ENCODE data around the gene NUDT16. TPM values are rescaled to one million over a fixed set of nuclear protein-coding genes. Genes with fewer than 3 reads are reported as not detected.
A peak's percentile ranks its signal among the peaks of the same experiment; 100 is the strongest.
"Not testable (repeated sequence)": the region's sequence is repeated elsewhere in the genome, so short reads cannot be mapped to it uniquely, and the experiment has no call there.

NUDT16 gene
- polyA plus RNA-seq, 1 experiment, result 8.5 TPM

- CTCF ChIA-PET, result no interaction called here
- H3K4me3 ChIP-seq (ENCODE audit: low read depth, low read length), result no peak overlapping the region
- no peak for DNase-seq (ENCODE audit: low read depth, low spot score)
Measured at GRCh38 chr3:131356006-131356595, 25.5 kb upstream of the NUDT16 start.

GRCh38 chr3:131357275-131357674 lies 24.3 kb upstream of the NUDT16 start:
- DNase-seq (ENCODE audit: low read depth, low spot score), result no peak
- H3K27ac ChIP-seq (ENCODE audit: low read depth, low read length), result no peak overlapping the region
- peaks cover 8% of the 10 kb centered on the region; the same call in 1 of the 2 replicates for H3K9me3 ChIP-seq (ENCODE audit: control insufficient read depth, insufficient read depth, low read length)
- peaks cover 7% of the 10 kb centered on the region for H3K27me3 ChIP-seq (ENCODE audit: control insufficient read depth, insufficient read depth, low read length)
- POLR2A ChIA-PET, result no interaction called here
- no peak overlapping the region for H3K4me3 ChIP-seq (ENCODE audit: low read depth, low read length)
- no peak for TF ChIP-seq CTCF (IDR thresholded peaks at IDR 0.05; ENCODE audit: low read depth, low read length)
- CTCF ChIA-PET, result no interaction called here

More at GRCh38 chr3:131356006-131356595, 25.5 kb upstream of the NUDT16 start:
- POLR2A ChIA-PET, result no interaction called here
- no peak overlapping the region for H3K27ac ChIP-seq (ENCODE audit: low read depth, low read length)
- H3K9me3 ChIP-seq (ENCODE audit: control insufficient read depth, insufficient read depth, low read length), result no peaks in the 10 kb centered on the region
- peaks cover 3% of the 10 kb centered on the region for H3K27me3 ChIP-seq (ENCODE audit: control insufficient read depth, insufficient read depth, low read length)
- TF ChIP-seq CTCF (IDR thresholded peaks at IDR 0.05; ENCODE audit: low read depth, low read length), result no peak

- ChIA-PET CTCF (no interaction called here), POLR2A (no interaction called here)
- peaks cover 12% of the 10 kb centered on the region for H3K27me3 ChIP-seq (ENCODE audit: control insufficient read depth, insufficient read depth, low read length)
- no peak for TF ChIP-seq CTCF (IDR thresholded peaks at IDR 0.05; ENCODE audit: low read depth, low read length)
- H3K9me3 ChIP-seq (ENCODE audit: control insufficient read depth, insufficient read depth, low read length), result peaks cover 9% of the 10 kb centered on the region; the same call in 1 of the 2 replicates
- no peak overlapping the region for H3K27ac ChIP-seq (ENCODE audit: low read depth, low read length)
- no peak for DNase-seq (ENCODE audit: low read depth, low spot score)
- no peak overlapping the region for H3K4me3 ChIP-seq (ENCODE audit: low read depth, low read length)
Measured at GRCh38 chr3:131360191-131360755, 21.3 kb upstream of the NUDT16 start.

DNA sequence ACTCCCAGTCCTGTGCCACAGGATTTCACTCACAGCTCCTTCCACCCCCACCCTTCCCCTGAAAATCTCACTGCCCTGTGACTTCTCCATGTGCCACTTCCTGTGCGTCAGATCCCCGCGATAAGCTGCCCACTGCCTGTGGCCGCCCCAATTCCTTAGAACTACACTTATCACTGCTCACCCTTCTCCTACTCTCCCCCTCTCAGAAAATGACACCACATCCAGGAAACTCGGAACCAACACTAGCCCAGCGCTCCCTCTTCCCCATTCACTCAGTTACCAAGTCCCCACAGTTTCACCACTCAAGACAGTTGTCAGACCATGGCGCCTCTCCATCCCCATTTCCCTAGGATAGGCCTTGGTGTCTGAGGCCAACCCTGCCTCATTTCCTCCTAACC lies 20.5 kb upstream of the NUDT16 start:
- H3K9me3 ChIP-seq (ENCODE audit: control insufficient read depth, insufficient read depth, low read length); POLR2A ChIA-PET; H3K27ac ChIP-seq (ENCODE audit: low read depth, low read length); CTCF ChIA-PET; DNase-seq (ENCODE audit: low read depth, low spot score); H3K4me3 ChIP-seq (ENCODE audit: low read depth, low read length): not testable (repeated sequence)
- peaks cover 12% of the 10 kb centered on the region for H3K27me3 ChIP-seq (ENCODE audit: control insufficient read depth, insufficient read depth, low read length)

DNA sequence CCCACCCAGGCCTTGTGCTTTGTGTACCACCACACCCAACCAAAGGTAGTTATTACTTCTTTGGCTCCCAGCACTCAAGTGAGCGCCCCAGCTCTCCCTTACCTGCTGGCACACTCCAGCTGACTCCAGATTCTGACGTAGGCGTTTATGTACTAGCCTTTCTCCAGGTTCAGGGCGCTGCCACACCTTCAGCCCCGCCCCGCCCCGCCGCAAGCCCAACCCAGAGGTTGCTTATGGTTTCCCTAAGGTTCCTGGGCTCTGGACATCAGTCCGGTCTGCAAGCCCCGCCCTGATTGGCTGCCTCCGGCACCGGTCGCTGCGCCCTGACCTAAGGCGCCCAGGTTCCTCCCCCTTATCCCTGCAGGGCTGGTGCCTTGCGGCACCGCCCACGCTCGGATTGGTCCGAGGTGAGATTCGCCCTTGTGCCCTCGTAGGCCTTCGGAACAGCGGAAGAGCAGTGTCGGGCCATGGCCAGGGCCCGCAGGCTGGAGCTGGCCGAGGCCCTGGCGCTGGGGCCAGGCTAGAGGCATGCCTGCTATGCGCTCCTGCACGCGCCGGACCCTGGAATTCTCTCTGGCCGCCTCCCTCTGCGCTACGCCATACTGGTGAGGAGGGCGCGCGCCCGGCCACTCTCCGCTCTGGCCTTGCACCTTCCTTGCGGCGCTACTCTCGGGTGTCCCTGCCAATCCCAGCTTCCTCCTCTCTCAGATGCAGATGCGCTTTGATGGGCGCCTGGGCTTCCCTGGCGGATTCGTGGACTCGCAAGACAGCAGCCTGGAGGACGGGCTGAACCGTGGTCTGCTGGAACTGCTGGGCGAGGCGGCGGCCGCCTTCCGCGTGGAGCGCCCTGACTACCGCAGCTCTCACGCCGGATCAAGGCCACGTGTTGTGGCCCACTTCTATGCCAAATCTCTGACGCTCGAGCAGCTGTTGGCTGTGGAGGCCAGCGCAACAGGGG lies 19.8 kb upstream of the NUDT16 start:
- peaks cover 12% of the 10 kb centered on the region for H3K27me3 ChIP-seq (ENCODE audit: control insufficient read depth, insufficient read depth, low read length)
- DNase-seq (ENCODE audit: low read depth, low spot score), result no peak
- no peak for TF ChIP-seq CTCF (IDR thresholded peaks at IDR 0.05; ENCODE audit: low read depth, low read length)
- H3K9me3 ChIP-seq (ENCODE audit: control insufficient read depth, insufficient read depth, low read length), result peaks cover 9% of the 10 kb centered on the region; the same call in 1 of the 2 replicates
- H3K27ac ChIP-seq (ENCODE audit: low read depth, low read length), result no peak overlapping the region
- CTCF ChIA-PET, result no interaction called here
- POLR2A ChIA-PET, result interaction anchor here (1.4 kb wide), 1 partner anchor 20 kb away, joined by 4 read pairs; the partner anchor contains the start of gene NUDT16
- peak overlapping the region; percentile 50 for H3K4me3 ChIP-seq (ENCODE audit: low read depth, low read length)
